Activated CD4-positive, alpha-beta T cell treated with anti-CD3 and anti-CD28 coated beads for 36 hours (primary cell): ENCODE results near the gene CAST. TPM values are rescaled to one million over a fixed set of nuclear protein-coding genes. Genes with fewer than 3 reads are reported as not detected.

Experiments
- ATAC-seq: fragments of 200-7000 bp; cut with Tn5 transposase; one replicate; pipeline ENCODE4 v1.10.0; 2021; ENCODE audit warnings: mild to moderate bottlenecking, moderate library complexity
- CTCF ChIA-PET: fragments of 350-600 bp; sonication (Branson Sonifier 250); formaldehyde crosslinking; loops from one replicate; lab custom pipeline; 2021; ENCODE audit warnings: antibody characterized with exemption; lab: Charles Lee
- POLR2A ChIA-PET: fragments of 350-600 bp; sonication (Branson Sonifier 250); formaldehyde crosslinking; loops from one replicate; lab custom pipeline; 2021; ENCODE audit warnings: antibody characterized with exemption, inconsistent platforms; lab: Charles Lee
- DNase-seq: peaks from one replicate; pipeline ENCODE4 v3.0.0-alpha.2; 2020
- H3K27ac Mint-ChIP-seq: one replicate; pipeline ENCODE4 v1.8.0; 2021; ENCODE audit warnings: mixed read lengths
- H3K27me3 Mint-ChIP-seq: one replicate; pipeline ENCODE4 v1.8.0; 2021; ENCODE audit warnings: mixed read lengths
- H3K36me3 Mint-ChIP-seq: one replicate; pipeline ENCODE4 v1.8.0; 2021; ENCODE audit warnings: low read depth, mixed read lengths
- H3K4me1 Mint-ChIP-seq: one replicate; pipeline ENCODE4 v1.8.0; 2021; ENCODE audit warnings: mixed read lengths
- H3K4me3 Mint-ChIP-seq: one replicate; pipeline ENCODE4 v1.8.0; 2021; ENCODE audit warnings: mild to moderate bottlenecking, moderate library complexity, mixed read lengths
- H3K9me3 Mint-ChIP-seq: one replicate; pipeline ENCODE4 v1.8.0; 2021; ENCODE audit warnings: low read depth, mixed read lengths
- intact Hi-C, 2 experiments: fragments of 100-400 bp; cut with DNase I in 1 of 2; cut with micrococcal nuclease in 1 of 2; formaldehyde crosslinking; loops; one replicate each; pipeline versions ENCODE4 v1.14.2 to v1.15.1; 2022 to 2024; cut with DNase I, micrococcal nuclease
- total RNA-seq, 2 experiments: library from RNA; stranded (reverse); gene quantifications; one replicate each; pipeline ENCODE4 v1.2.3, GENCODE V29; 2021

Gene CAST
- total RNA-seq, 2 experiments from 2014 or later, result 136 to 211 TPM

GRCh38 chr5:96657068-96657467, 5.1 kb upstream of the CAST start:
- H3K4me1 Mint-ChIP-seq, result peaks cover 21% of the 10 kb centered on the region
- intact Hi-C loops, result no loop called here
- ChIA-PET CTCF (no interaction called here), POLR2A (no interaction called here)
- H3K27me3 Mint-ChIP-seq, result peaks cover 29% of the 10 kb centered on the region
- H3K27ac Mint-ChIP-seq, result no peak overlapping the region
- no peaks in the 10 kb centered on the region for H3K36me3 Mint-ChIP-seq
- no peak overlapping the region for H3K4me3 Mint-ChIP-seq
- ATAC-seq (peak; percentile 11), DNase-seq (peak; percentile 62)
- H3K9me3 Mint-ChIP-seq, result no peaks in the 10 kb centered on the region

GRCh38 chr5:96658272-96658671, 3.9 kb upstream of the CAST start:
- POLR2A ChIA-PET, result no interaction called here

GRCh38 chr5:96659170-96659569, 3.0 kb upstream of the CAST start:
- no peak overlapping the region for H3K4me3 Mint-ChIP-seq
- ChIA-PET POLR2A (no interaction called here), CTCF (interaction anchor here (0.8 kb wide), 1 partner anchor 28 kb away, joined by 3 read pairs; no protein-coding TSS in a partner anchor)
- peaks cover 21% of the 10 kb centered on the region for H3K27me3 Mint-ChIP-seq
- peaks cover 30% of the 10 kb centered on the region for H3K4me1 Mint-ChIP-seq
- intact Hi-C loops, result no loop called here
- no peaks in the 10 kb centered on the region for H3K36me3 Mint-ChIP-seq
- ATAC-seq (no peak), DNase-seq (no peak)
- no peak overlapping the region for H3K27ac Mint-ChIP-seq
- no peaks in the 10 kb centered on the region for H3K9me3 Mint-ChIP-seq

More at GRCh38 chr5:96658272-96658671, 3.9 kb upstream of the CAST start:
- Mint-ChIP-seq H3K27me3 (peaks cover 23% of the 10 kb centered on the region), H3K4me3 (no peak overlapping the region), H3K36me3 (no peaks in the 10 kb centered on the region), H3K4me1 (peaks cover 24% of the 10 kb centered on the region), H3K27ac (no peak overlapping the region), H3K9me3 (no peaks in the 10 kb centered on the region)
- no peak for DNase-seq
- no peak for ATAC-seq
- CTCF ChIA-PET, result no interaction called here
- intact Hi-C loops, result no loop called here

GRCh38 chr5:96660971-96661854, 963 bp upstream of the CAST start:
- ATAC-seq, result peak; percentile 14
- intact Hi-C loops, result loop anchor here (5.0 to 10.0 kb wide), 5 partner anchors 124 to 576 kb away; partner anchors contain the start of genes ERAP1 (in 1 of the 2) and RIOK2 (in 1 of the 2)
- DNase-seq, result peak; percentile 63
- Mint-ChIP-seq H3K27ac (peak overlapping the region; percentile 99), H3K27me3 (peaks cover 10% of the 10 kb centered on the region), H3K4me3 (peak overlapping the region; percentile 89), H3K4me1 (peaks cover 36% of the 10 kb centered on the region), H3K9me3 (no peaks in the 10 kb centered on the region), H3K36me3 (no peaks in the 10 kb centered on the region)
- ChIA-PET POLR2A (interaction anchor here (1.1 to 1.7 kb wide), 2 partner anchors 42 to 791 kb away, joined by 3 to 9 read pairs; no protein-coding TSS in a partner anchor), CTCF (interaction anchor here (0.8 to 1.6 kb wide), 3 partner anchors 40 to 207 kb away, joined by 3 read pairs; no protein-coding TSS in a partner anchor)

- ChIA-PET CTCF (interaction anchor here (0.6 to 1.6 kb wide), 7 partner anchors 9 to 1806 kb away, joined by 3 to 5 read pairs (median 3); no protein-coding TSS in a partner anchor), POLR2A (interaction anchor here (1.3 to 1.7 kb wide), 2 partner anchors 38 to 40 kb away, joined by 8 to 9 read pairs; no protein-coding TSS in a partner anchor)
- Mint-ChIP-seq H3K9me3 (no peaks in the 10 kb centered on the region), H3K27me3 (peaks cover 6% of the 10 kb centered on the region), H3K4me1 (peaks cover 32% of the 10 kb centered on the region), H3K27ac (peak overlapping the region; percentile 95), H3K4me3 (peak overlapping the region; percentile 89), H3K36me3 (peaks cover 2% of the 10 kb centered on the region)
- ATAC-seq (peak; percentile 80), DNase-seq (peak; percentile 92)
- intact Hi-C loops, result loop anchor here (1.0 to 10.0 kb wide), 16 partner anchors 25 to 1017 kb away; partner anchors contain the start of genes ERAP1 (in 2 of the 2), RIOK2 (in 2 of the 2) and RFESD (in 1 of the 2)
These were observed 746 bp downstream of the CAST start for GRCh38 chr5:96662725-96663518.

- Mint-ChIP-seq H3K9me3 (no peaks in the 10 kb centered on the region), H3K27ac (peak overlapping the region; percentile 55), H3K27me3 (peaks cover 3% of the 10 kb centered on the region), H3K4me1 (peaks cover 35% of the 10 kb centered on the region), H3K36me3 (peaks cover 2% of the 10 kb centered on the region), H3K4me3 (peak overlapping the region; percentile 89)
- DNase-seq (no peak), ATAC-seq (no peak)
- intact Hi-C loops, result loop anchor here (1.0 to 10.0 kb wide), 9 partner anchors 25 to 579 kb away; partner anchors contain the start of genes ERAP1 (in 1 of the 2) and RIOK2 (in 1 of the 2)
- ChIA-PET POLR2A (interaction anchor here (0.7 to 1.3 kb wide), 2 partner anchors 38 to 86 kb away, joined by 4 to 8 read pairs; no protein-coding TSS in a partner anchor), CTCF (interaction anchor here (0.6 to 1.5 kb wide), 3 partner anchors 37 to 1806 kb away, joined by 3 to 5 read pairs (median 3); no protein-coding TSS in a partner anchor)
These were observed 1.4 kb downstream of the CAST start for GRCh38 chr5:96663608-96664007.

GRCh38 chr5:96664669-96665068, 2.5 kb downstream of the CAST start:
- DNase-seq (no peak), ATAC-seq (no peak)
- no peaks in the 10 kb centered on the region for H3K9me3 Mint-ChIP-seq
- no peak overlapping the region for H3K27ac Mint-ChIP-seq
- H3K36me3 Mint-ChIP-seq, result peaks cover 2% of the 10 kb centered on the region
- no peak overlapping the region for H3K4me3 Mint-ChIP-seq
- H3K27me3 Mint-ChIP-seq, result peaks cover 3% of the 10 kb centered on the region
- H3K4me1 Mint-ChIP-seq, result peaks cover 37% of the 10 kb centered on the region
- ChIA-PET CTCF (interaction anchor here (0.7 kb wide), 1 partner anchor 23 kb away, joined by 3 read pairs; no protein-coding TSS in a partner anchor), POLR2A (no interaction called here)
- intact Hi-C loops, result loop anchor here (5.0 to 10.0 kb wide), 5 partner anchors 127 to 580 kb away; partner anchors contain the start of genes ERAP1 (in 1 of the 2) and RIOK2 (in 1 of the 2)

GRCh38 chr5:96668725-96669124, 6.5 kb downstream of the CAST start:
- Mint-ChIP-seq H3K4me1 (peaks cover 24% of the 10 kb centered on the region), H3K27me3 (no peaks in the 10 kb centered on the region), H3K9me3 (no peaks in the 10 kb centered on the region), H3K36me3 (peaks cover 2% of the 10 kb centered on the region), H3K4me3 (no peak overlapping the region), H3K27ac (no peak overlapping the region)
- intact Hi-C loops, result loop anchor here in 1 of 2 experiments (10.0 kb wide), 2 partner anchors 296 to 584 kb away; no protein-coding TSS in a partner anchor
- DNase-seq (no peak), ATAC-seq (no peak)
- CTCF ChIA-PET, result interaction anchor here (0.7 to 0.8 kb wide), 2 partner anchors 21 to 74 kb away, joined by 3 to 4 read pairs; no protein-coding TSS in a partner anchor
- POLR2A ChIA-PET, result no interaction called here

GRCh38 chr5:96669909-96670308, 7.7 kb downstream of the CAST start:
- H3K4me3 Mint-ChIP-seq, result no peak overlapping the region
- peaks cover 2% of the 10 kb centered on the region for H3K36me3 Mint-ChIP-seq
- H3K27ac Mint-ChIP-seq, result no peak overlapping the region
- ChIA-PET POLR2A (interaction anchor here (0.6 kb wide), 1 partner anchor 198 kb away, joined by 10 read pairs; no protein-coding TSS in a partner anchor), CTCF (interaction anchor here (0.7 kb wide), 1 partner anchor 89 kb away, joined by 4 read pairs; no protein-coding TSS in a partner anchor)
- peaks cover 14% of the 10 kb centered on the region for H3K4me1 Mint-ChIP-seq
- intact Hi-C loops, result loop anchor here in 1 of 2 experiments (10.0 kb wide), 2 partner anchors 295 to 585 kb away; no protein-coding TSS in a partner anchor
- H3K27me3 Mint-ChIP-seq, result no peaks in the 10 kb centered on the region
- DNase-seq (no peak), ATAC-seq (no peak)
- no peaks in the 10 kb centered on the region for H3K9me3 Mint-ChIP-seq

GRCh38 chr5:96671441-96671840, 9.3 kb downstream of the CAST start:
- H3K4me1 Mint-ChIP-seq, result peaks cover 5% of the 10 kb centered on the region
- ChIA-PET POLR2A (no interaction called here), CTCF (interaction anchor here (0.6 to 1.0 kb wide), 4 partner anchors 9 to 492 kb away, joined by 3 read pairs; no protein-coding TSS in a partner anchor)
- no peaks in the 10 kb centered on the region for H3K27me3 Mint-ChIP-seq
- no peak overlapping the region for H3K27ac Mint-ChIP-seq
- DNase-seq (no peak), ATAC-seq (no peak)
- no peak overlapping the region for H3K4me3 Mint-ChIP-seq
- peaks cover 4% of the 10 kb centered on the region for H3K36me3 Mint-ChIP-seq
- no peaks in the 10 kb centered on the region for H3K9me3 Mint-ChIP-seq
- intact Hi-C loops, result no loop called here
